Neural cell (in vitro differentiated cells): ENCODE measurements around the gene PIK3R4. TPM values are rescaled to one million over a fixed set of nuclear protein-coding genes. Genes with fewer than 3 reads are reported as not detected.

ENCODE experiments used
- H2AFZ ChIP-seq: fragments of 200-600, 300-800 bp; sonication (generic), shearing (Covaris generic); 2 replicates; pipeline ENCODE4 v1.6.0; 2014; ENCODE audit warnings: low read depth, mild to moderate bottlenecking, antibody characterized with exemption, low read length, moderate library complexity
- H3F3A ChIP-seq: fragments of 200-600 bp; shearing (Covaris generic); 2 replicates; pipeline ENCODE4 v1.6.1; 2016; ENCODE audit warnings: mild to moderate bottlenecking, moderate library complexity, mixed read lengths, antibody characterized with exemption, low read length; ENCODE audit not compliant: insufficient read depth, poor library complexity, severe bottlenecking
- H3K27ac ChIP-seq: fragments of 200-600, 300-800 bp; sonication (generic), shearing (Covaris generic); 2 replicates; pipeline ENCODE4 v1.5.1; 2014; ENCODE audit warnings: mild to moderate bottlenecking, low read length, moderate library complexity
- H3K27me3 ChIP-seq: fragments of 300-800, 200-600 bp; sonication (generic), shearing (Covaris generic); 2 replicates; pipeline ENCODE4 v1.6.0; 2014; ENCODE audit warnings: mild to moderate bottlenecking, low read depth, low read length, moderate library complexity; ENCODE audit not compliant: insufficient read depth
- H3K36me3 ChIP-seq: fragments of 300-800, 200-600 bp; sonication (generic), shearing (Covaris generic); 2 replicates; pipeline ENCODE4 v1.5.1; 2014; ENCODE audit warnings: mild to moderate bottlenecking, antibody characterized with exemption, low read length, moderate library complexity; ENCODE audit not compliant: insufficient read depth
- H3K4me2 ChIP-seq: fragments of 300-800, 200-600 bp; sonication (generic), shearing (Covaris generic); 2 replicates; pipeline ENCODE4 v1.6.0; 2014; ENCODE audit warnings: mild to moderate bottlenecking, low read length
- H3K4me3 ChIP-seq: fragments of 300-800, 200-600 bp; sonication (generic), shearing (Covaris generic); 2 replicates; pipeline ENCODE4 v1.5.1; 2014; ENCODE audit warnings: mild to moderate bottlenecking, low read length, moderate library complexity
- H3K79me2 ChIP-seq: fragments of 200-600 bp; shearing (Covaris generic); replicated peaks from 2 replicates; pipeline ENCODE4 v1.6.0; 2014; ENCODE audit warnings: mild to moderate bottlenecking, low read length, moderate library complexity; ENCODE audit not compliant: insufficient read depth
- H3K9ac ChIP-seq: fragments of 300-800, 200-600 bp; sonication (generic), shearing (Covaris generic); 2 replicates; pipeline ENCODE4 v1.6.1; 2016; ENCODE audit warnings: mild to moderate bottlenecking, low read length, mixed read lengths
- H3K9me2 ChIP-seq: fragments of 200-600 bp; shearing (Covaris generic); 2 replicates; pipeline ENCODE4 v1.6.1; 2016; ENCODE audit warnings: mild to moderate bottlenecking, low read length, mixed read lengths; ENCODE audit not compliant: insufficient read depth
- H3K9me3 ChIP-seq: fragments of 200-600, 300-800 bp; sonication (generic), shearing (Covaris generic); 2 replicates; pipeline ENCODE4 v1.6.1; 2016; ENCODE audit warnings: mild to moderate bottlenecking, mixed run types, low read length, moderate library complexity, mixed read lengths
- H4K20me1 ChIP-seq: fragments of 200-600 bp; shearing (Covaris generic); 2 replicates; pipeline ENCODE4 v1.6.1; 2016; ENCODE audit warnings: mild to moderate bottlenecking, mixed run types; ENCODE audit not compliant: insufficient read depth
- CTCF ChIP-seq: fragments of 450-650 bp; IDR thresholded peaks from 2 replicates; pipeline ENCODE4 v1.5.1; 2014; ENCODE audit warnings: antibody characterized with exemption, mild to moderate bottlenecking, moderate library complexity; ENCODE audit not compliant: poor library complexity, severe bottlenecking
- EP300 ChIP-seq: fragments of 450-650 bp; conservative IDR thresholded peaks from 2 replicates; pipeline ENCODE4 v1.6.1; 2014; ENCODE audit warnings: antibody characterized with exemption, mild to moderate bottlenecking, moderate library complexity; ENCODE audit not compliant: poor library complexity, severe bottlenecking
- EZH2 ChIP-seq: fragments of 200-600, 300-800 bp; shearing (Covaris generic), sonication (generic); IDR thresholded peaks from 2 replicates; pipeline ENCODE4 v1.6.1; 2014; ENCODE audit warnings: antibody characterized with exemption, low read length, borderline replicate concordance, mild to moderate bottlenecking; ENCODE audit not compliant: insufficient read depth, poor library complexity, severe bottlenecking
- MXI1 ChIP-seq: fragments of 450-650 bp; conservative IDR thresholded peaks from 2 replicates; pipeline ENCODE4 v1.6.1; 2014; ENCODE audit warnings: antibody characterized with exemption, mild to moderate bottlenecking; ENCODE audit not compliant: poor library complexity, severe bottlenecking
- POLR2AphosphoS5 ChIP-seq: IDR thresholded peaks from 2 replicates; pipeline ENCODE4 v1.6.1; 2012
- RAD21 ChIP-seq: fragments of 450-650 bp; conservative IDR thresholded peaks from 2 replicates; pipeline ENCODE4 v1.6.1; 2014; ENCODE audit warnings: antibody characterized with exemption, mild to moderate bottlenecking, moderate library complexity
- REST ChIP-seq: IDR thresholded peaks from 2 replicates; pipeline ENCODE4 v1.6.1; 2012; ENCODE audit warnings: borderline replicate concordance
- SMC3 ChIP-seq: fragments of 450-650 bp; conservative IDR thresholded peaks from 2 replicates; pipeline ENCODE4 v1.6.1; 2014; ENCODE audit warnings: antibody characterized with exemption, mild to moderate bottlenecking, moderate library complexity; ENCODE audit not compliant: poor library complexity
- TAF1 ChIP-seq: IDR thresholded peaks from 2 replicates; pipeline ENCODE4 v1.6.1; 2012; ENCODE audit warnings: low read depth
- polyA plus RNA-seq: library from polyadenylated mRNA; depleted of rRNA; stranded (reverse); fragments of >200 nt; gene quantifications from 2 replicates; pipeline ENCODE4 v1.2.3, GENCODE V29; 2014

PIK3R4 gene
- polyA plus RNA-seq, 1 donor from 2014 or later: 18.3 TPM

- Histone ChIP-seq H3K9me2 (no peaks in the 10 kb centered on the region), H3K4me3 (no peak overlapping the region), H3K36me3 (peaks cover 6% of the 10 kb centered on the region)
Measured at GRCh38 chr3:130733236-130733875, 13.3 kb downstream of the PIK3R4 start.

GRCh38 chr3:130732501-130732900 lies 14.1 kb downstream of the PIK3R4 start:
- Histone ChIP-seq H3K27me3 (no peaks in the 10 kb centered on the region), H3K36me3 (peaks cover 6% of the 10 kb centered on the region), H3K9me3 (no peaks in the 10 kb centered on the region), H3K4me3 (no peak overlapping the region), H3F3A (no peaks in the 10 kb centered on the region), H3K9ac (no peak overlapping the region), H3K4me2 (no peak overlapping the region), H3K27ac (no peak overlapping the region), H4K20me1 (no peaks in the 10 kb centered on the region), H3K79me2 (no peaks in the 10 kb centered on the region), H2AFZ (no peak overlapping the region), H3K9me2 (no peaks in the 10 kb centered on the region)
- no peak for TF ChIP-seq EZH2
- TF ChIP-seq EP300: no peak
- TF ChIP-seq TAF1: no peak
- no peak for TF ChIP-seq RAD21
- TF ChIP-seq MXI1: no peak
- no peak for TF ChIP-seq POLR2AphosphoS5
- TF ChIP-seq SMC3: no peak
- no peak for TF ChIP-seq REST

More at GRCh38 chr3:130733236-130733875, 13.3 kb downstream of the PIK3R4 start:
- no peak overlapping the region for H3K4me2 ChIP-seq
- TF ChIP-seq TAF1 (no peak), RAD21 (no peak), CTCF (no peak), REST (no peak), EZH2 (no peak), SMC3 (no peak), MXI1 (no peak), POLR2AphosphoS5 (no peak), EP300 (no peak)
- H3K27me3 ChIP-seq: no peaks in the 10 kb centered on the region
- H3F3A ChIP-seq: no peaks in the 10 kb centered on the region
- no peak overlapping the region for H2AFZ ChIP-seq
- peaks cover 7% of the 10 kb centered on the region for H3K79me2 ChIP-seq
- H4K20me1 ChIP-seq: no peaks in the 10 kb centered on the region
- no peak overlapping the region for H3K9ac ChIP-seq
- no peaks in the 10 kb centered on the region for H3K9me3 ChIP-seq
- H3K27ac ChIP-seq: no peak overlapping the region
